SH-SY5Y (cell line): ENCODE results near the gene HLCS.

Experiments
- GATA2 ChIP-seq: IDR thresholded peaks from 2 replicates; pipeline ENCODE4 v1.6.1; 2011; ENCODE audit warnings: mild to moderate bottlenecking, low read depth, low read length
- GATA3 ChIP-seq: IDR thresholded peaks from 2 replicates; pipeline ENCODE4 v1.6.1; 2011; ENCODE audit warnings: low read depth, mild to moderate bottlenecking, low read length, moderate library complexity

HLCS gene

DNA sequence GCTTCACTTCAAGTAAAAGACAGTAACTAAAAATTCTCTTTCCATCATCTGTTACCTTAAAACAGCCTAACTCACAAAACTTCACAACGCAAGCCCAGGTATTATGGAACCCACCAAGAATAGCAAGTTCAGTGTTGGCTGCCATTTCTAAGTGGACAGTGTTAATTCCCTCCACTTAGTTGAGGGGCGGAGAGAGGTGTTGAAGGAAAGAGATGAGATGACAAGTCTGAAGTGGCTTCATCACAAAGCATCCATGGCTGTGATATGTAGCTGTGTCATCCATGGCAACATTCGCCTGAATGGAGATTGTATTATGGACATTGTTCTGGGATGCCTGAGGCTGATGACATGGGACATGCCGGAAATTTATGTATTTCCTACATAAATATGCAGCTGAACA is 165.7 kb downstream of the HLCS start:
- TF ChIP-seq GATA2, result no peak
- TF ChIP-seq GATA3, result no peak

DNA sequence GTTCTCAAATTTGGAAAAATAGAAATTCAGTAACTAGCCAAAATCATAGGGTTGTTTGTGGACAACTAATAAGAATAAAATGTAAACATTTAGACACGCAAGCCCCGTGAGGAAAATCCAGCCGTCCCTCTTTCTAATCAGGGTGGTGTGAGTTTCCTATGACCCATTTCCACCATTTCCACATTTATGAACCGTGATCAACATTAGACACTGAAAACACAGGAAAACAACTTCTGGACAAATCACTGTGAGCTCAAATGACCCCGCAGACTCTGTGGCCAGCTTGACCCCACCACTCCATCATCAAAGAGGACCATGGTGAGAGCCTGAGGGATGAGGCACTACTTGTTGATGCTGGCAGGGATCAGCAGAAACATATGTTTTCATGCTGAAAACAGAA is 166.6 kb downstream of the HLCS start:
- TF ChIP-seq GATA3 (no peak), GATA2 (no peak)

DNA sequence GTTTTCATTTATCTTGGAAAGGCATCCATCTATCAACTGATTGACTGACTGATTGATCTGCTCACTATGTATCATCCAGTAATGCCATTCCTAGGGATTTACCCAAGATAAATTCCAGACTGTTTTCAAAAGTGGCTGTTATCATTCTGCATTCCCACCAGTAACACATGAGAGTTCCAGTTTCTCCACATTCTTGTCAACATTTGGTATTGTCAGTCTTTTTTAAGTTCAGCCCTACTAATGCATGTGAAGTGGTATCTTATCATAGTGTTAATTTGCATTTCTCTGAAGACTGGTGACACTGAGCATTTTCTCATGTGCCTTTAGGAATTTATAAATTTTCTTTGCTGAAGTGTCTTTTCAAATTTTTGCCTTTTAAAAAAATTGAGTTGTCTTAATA is 168.0 kb downstream of the HLCS start:
- no peak for TF ChIP-seq GATA2
- no peak for TF ChIP-seq GATA3

DNA sequence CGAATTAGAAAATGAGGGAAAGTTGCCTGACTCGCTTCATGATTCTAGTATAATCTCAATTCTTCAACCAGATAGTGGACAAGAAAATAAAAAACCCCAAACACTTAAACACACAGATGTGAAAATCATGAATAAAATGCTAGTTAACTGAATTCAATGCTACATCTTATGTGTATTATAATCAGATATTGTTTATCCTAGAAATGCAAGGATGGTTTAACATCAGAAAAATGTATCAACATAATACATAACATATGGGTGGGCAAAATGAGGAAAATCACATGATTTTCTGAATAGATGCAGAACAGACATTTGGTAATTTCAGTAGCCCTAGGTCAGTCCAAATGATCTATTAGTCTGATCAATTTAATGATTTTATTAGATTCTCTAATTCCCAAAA is 170.4 kb downstream of the HLCS start:
- no peak for TF ChIP-seq GATA2
- no peak for TF ChIP-seq GATA3

DNA sequence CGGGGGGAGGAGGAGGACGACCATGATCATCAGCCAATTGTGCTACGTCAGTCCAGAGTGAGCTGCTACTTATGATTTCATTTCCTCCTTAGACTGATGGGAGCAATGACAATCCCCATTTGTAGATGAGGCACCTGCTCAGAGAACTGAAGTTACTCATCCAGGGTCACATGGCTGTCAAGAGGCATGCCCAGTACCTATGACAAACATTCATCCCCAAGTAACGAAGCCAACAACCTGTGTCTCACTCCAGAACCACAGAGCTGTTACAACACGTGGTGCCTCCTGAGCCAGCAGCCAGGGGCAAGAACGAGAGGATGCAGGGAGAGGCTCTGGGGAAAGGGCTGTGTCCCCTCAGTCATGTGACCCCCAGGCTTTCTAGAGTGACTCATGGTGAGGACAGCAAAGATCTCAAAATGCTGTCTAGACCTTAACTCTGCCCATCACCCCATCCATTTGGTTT is 173.9 kb downstream of the HLCS start:
- TF ChIP-seq GATA3, result no peak
- TF ChIP-seq GATA2, result no peak

DNA sequence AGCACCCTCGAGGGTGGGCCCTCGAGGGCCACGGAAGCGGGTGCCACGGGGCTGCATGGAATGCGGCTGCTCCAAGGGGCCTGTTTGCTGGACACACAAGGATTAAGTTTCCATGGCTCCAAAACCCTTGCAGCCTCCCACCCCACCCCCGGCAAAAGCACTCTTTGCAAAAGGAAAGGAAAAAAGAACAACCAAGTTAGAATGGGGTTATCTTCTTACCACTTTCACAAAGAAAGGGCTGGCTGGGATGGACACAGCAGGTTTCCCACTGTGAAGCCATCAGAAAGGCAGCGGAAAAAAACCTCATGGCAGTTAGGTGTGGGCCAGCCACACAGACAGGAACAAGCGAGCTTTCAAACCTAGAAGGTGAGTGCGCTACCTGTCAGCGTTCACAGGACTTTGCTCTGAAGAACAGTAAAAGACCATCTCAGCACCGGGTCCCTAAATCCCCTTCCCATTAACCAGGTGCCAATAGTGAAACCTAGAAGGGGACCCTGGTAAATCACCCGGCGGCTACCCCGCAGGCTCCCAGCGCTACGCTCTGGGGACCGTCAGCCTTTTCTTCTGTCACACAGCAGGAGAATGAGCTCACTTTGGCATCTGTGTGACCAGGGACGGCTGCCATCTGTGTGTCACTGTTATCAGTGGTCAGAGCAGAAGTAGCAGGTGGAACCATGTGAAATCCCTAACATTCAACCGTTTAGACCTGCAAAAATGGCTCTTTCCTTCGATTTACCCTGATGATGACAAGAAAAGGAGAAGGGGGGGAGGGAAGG is 174.6 kb downstream of the HLCS start:
- no peak for TF ChIP-seq GATA2
- TF ChIP-seq GATA3, result no peak

DNA sequence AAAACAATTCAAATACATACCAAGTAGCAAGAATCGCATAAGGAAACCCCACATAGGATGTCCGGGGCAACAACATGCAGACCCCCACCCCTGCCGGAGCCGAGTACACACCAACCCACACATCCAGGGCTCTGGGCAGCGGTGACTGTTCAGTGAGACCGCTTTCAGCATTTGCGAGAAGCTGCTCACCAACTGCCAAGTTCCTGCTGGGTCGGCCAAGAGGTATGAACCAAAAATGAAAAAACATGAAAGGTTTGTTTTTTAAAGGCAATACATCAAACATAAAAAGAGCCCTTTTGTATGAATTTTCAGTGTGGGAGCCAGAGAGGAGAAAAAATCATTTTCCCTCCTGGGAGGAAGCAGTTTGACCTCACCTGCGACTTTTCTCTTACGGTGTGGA is 175.3 kb downstream of the HLCS start:
- TF ChIP-seq GATA2, result no peak
- no peak for TF ChIP-seq GATA3

DNA sequence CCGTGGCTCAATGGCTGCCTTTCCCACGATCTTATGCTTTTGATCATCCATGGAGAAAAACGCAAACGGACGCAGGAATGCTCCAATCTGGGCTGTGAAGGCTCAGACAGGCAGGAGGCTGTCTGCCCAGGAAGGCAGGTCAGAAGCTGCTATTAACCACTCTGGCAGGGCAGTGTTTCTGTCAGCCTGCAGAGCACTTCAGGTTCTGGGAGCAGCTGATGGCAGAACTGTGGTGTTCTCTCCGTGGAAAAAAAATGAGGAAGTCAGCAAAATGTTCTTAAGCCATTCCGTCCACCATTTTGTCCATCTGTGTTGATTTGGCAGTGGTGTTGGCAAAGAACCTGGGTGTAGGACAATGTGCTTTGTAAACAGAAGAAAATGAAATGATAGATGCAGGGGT is 175.9 kb downstream of the HLCS start:
- TF ChIP-seq GATA2 (no peak), GATA3 (no peak)

DNA sequence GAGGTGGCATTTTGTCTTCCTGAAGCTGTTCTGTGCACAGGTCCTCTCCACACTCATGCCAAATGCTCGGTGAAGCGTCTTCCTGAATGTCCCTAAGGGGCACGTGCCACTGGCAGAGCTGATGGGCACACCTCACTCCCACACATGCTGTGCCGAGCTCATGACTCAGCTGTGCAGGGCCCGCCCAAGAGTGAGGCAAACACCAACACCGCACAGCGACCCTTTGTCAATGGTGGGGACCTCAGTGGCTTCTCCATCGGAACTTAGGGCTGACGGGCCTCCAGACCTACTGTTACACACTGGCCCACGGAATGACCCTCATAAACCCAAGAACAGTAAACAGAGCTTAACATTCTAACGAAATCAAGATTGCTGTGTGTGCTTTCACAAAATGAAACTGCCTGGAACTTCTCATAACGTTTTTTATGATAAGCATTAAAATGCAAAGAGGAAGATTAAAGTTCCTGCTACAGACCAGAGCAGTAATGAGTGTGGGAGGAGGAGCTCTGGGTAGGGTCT is 178.3 kb downstream of the HLCS start:
- TF ChIP-seq GATA2 (no peak), GATA3 (no peak)

DNA sequence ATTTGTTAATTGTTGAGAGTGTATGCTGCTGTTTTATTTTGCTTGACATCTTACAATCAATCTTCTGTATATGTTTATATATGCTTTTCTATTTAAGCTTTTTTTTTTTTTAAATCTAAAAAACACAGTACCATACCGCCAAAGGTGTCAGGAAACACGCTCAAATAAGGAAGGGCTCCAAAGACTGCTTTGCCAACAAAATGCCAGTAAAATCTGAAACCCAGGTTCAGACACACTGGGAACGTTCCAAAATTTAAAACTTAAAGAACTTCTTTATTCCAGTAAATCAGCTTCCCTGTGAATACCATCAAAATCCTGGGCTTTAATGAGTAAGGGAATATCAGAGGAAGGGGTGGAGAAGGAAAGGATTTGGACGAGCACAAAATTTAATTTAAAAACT is 180.3 kb downstream of the HLCS start:
- TF ChIP-seq GATA2 (no peak), GATA3 (no peak)

DNA sequence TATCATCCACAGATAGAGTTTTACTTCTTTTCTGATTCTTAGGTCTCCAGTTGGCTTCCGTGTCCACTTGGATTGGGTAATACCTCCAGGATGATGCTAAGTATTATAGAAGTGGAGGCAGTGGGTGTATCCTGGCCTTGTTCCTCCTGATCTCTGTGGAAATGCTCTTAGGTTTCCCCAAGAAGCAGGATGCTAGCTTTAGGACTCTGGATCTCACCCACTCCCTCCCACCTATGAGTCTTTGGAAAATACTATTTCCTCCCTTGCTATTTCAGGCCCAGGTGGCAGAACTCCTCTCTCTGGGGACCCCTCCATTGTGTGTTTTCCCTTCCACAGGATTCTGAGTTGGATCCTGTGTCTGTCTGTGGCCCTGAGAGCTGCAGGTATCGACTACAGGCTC is 180.9 kb downstream of the HLCS start:
- TF ChIP-seq GATA2 (no peak), GATA3 (no peak)

DNA sequence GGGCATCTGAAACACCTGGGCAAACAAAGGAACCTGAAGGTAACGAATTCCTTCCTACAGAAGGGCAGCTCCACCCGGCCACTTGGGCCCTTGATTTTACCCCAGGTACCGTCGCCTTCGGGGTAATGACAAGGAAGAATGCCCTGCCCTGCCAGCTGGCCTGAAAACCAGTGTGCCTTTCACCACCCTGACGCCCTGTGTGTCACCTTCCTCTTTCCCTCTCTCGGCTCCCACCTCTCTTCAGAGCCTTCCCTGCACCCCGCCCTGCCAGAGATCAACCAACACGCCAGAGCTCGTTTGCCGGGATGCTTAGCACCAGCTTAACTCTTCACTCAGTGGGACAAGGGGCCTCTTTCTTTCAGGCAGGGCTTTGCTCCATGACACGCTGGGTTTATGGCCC is 181.5 kb downstream of the HLCS start:
- TF ChIP-seq GATA2, result no peak
- no peak for TF ChIP-seq GATA3

DNA sequence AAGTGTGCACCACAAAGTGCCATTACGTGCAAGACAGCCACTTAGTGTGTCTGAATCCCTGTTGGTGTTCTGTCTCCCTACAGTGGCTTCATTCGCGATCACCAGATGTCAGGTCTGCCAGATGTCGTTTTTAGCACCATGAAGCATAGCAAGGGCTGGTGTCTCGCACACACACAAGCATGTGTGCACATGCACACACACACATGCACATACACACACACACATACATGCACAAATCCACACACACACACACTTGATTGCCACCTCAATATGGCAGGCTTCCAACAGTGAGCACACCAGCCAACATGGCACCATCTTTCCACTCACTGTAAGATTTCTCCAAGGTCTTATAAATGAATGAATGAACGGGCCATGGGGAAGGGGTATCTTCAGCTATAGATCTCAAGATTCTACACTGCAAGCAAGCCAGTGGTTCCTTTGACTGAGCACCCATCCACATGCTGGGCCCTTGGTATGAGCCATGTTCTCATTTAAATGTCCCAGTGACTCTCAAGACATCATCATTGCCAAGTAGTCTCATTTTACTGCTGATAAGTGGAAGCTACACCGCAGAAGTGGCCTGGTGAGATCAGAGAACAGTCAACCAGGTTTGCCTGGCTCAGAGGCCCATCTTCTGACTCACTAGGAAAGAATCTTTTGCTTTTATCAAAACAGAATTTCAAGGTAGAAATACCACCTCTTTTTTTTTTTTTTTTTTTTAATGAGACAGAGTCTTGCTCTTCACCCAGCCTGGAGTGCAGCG is 182.7 kb downstream of the HLCS start:
- TF ChIP-seq GATA3 (no peak), GATA2 (no peak)

DNA sequence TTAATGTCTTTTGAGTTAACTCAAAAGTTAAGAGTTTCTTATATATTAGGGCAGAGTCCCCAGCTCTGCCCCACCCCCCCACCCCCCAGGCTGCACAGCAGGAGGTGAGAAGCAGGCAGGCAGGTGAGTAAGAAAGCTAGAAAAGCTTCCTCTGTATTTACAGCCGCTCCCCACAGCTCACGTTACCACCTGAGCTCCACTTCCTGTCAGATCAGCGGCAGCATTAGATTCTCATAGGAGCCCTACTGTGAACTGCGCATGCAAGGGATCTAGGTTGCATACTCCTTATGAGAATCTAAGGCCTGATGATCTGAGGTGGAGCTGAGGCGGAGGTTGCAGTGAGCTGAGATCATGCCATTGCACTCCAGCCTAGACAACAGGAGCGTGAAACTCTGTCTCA is 185.6 kb downstream of the HLCS start:
- no peak for TF ChIP-seq GATA3
- no peak for TF ChIP-seq GATA2

DNA sequence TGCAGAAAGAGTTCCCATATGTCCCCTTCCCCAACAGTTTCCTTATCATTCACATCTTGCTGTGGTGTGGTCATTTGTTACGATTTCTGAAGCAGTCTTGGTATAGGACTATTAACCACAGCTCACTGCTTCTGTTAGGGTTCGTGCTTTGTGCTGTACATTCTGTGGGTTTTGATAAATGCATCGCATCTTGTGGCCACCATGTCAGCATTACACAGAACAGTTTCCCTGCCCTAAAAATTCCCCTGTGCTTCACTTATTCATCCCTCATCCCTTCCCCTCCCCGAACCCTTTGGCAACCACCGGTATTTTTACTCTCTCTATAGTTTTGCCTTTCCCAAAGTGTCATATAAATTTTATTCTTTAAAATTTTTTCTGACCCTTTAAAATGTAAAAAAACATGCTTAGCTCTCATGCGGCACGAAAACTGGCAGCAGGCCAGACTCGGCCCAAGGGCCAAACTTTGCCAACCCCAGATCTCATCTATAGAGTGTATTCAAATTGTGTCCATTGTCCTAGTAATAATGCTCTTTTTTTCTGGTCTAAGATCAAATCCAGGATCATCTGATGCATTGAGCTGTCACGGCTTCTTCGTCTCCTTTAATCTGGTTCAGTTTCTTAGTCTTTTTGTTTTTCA is 189.4 kb downstream of the HLCS start:
- no peak for TF ChIP-seq GATA3
- TF ChIP-seq GATA2, result peak; percentile 46; the same call in 1 of the 2 replicates
